HCT116 (cell line): ENCODE data around the gene AVL9. TPM values are rescaled to one million over a fixed set of nuclear protein-coding genes. Genes with fewer than 3 reads are reported as not detected.

Experiments used
- ATAC-seq: fragments of 200-7000 bp; cut with Tn5 transposase; 2 replicates; pipeline ENCODE4 v1.9.1; 2020; ENCODE audit warnings: mild to moderate bottlenecking, moderate library complexity
- BruUV-seq: library from RNA; stranded (reverse); fragments of 400-500 nt; replicated peaks from 2 replicates; lab custom pipeline; 2021; lab: Mats Ljungman, UMichigan
- CTCF ChIA-PET: fragments of 300-600 bp; sonication (Branson Sonifier 250); formaldehyde crosslinking; loops from one replicate; lab custom pipeline; 2021; ENCODE audit warnings: antibody characterized with exemption; lab: Charles Lee
- POLR2A ChIA-PET: fragments of 300-600, 350-600 bp; sonication (Branson Sonifier 250); formaldehyde crosslinking; loops from one replicate; lab custom pipeline; 2021; ENCODE audit warnings: antibody characterized with exemption; lab: Charles Lee
- RAD21 ChIA-PET, 2 experiments: fragments of 300-600 bp; sonication (Branson Sonifier 250); formaldehyde crosslinking; loops; one replicate each; lab custom pipeline; 2023; ENCODE audit warnings: low total read pairs in 2 of 2; ENCODE audit not compliant: uncharacterized antibody in 2 of 2, unreplicated experiment in 2 of 2, low non-redundant PET in 1 of 2; lab: Charles Lee
- DNase-seq: peaks from one replicate; pipeline ENCODE4 v3.0.0-alpha.2; 2010; ENCODE audit warnings: low read depth, low spot score
- H2AFZ ChIP-seq: fragments of 200-600 bp; shearing (Covaris generic), sonication (generic); 2 replicates; pipeline ENCODE4 v1.6.1; 2017; ENCODE audit warnings: low read depth, mixed run types, mixed read lengths, antibody characterized with exemption, low read length; ENCODE audit not compliant: poor library complexity, severe bottlenecking
- H3K27ac ChIP-seq: 2 replicates; pipeline ENCODE4 v1.5.1; 2012; ENCODE audit warnings: low read depth, low read length
- H3K27me3 ChIP-seq: fragments of 200-600 bp; sonication (generic); 2 replicates; pipeline ENCODE4 v1.6.1; 2016; ENCODE audit warnings: mixed run types, low read length, mixed read lengths; ENCODE audit not compliant: insufficient read depth
- H3K36me3 ChIP-seq, 2 experiments: fragments of 200-500 bp in 1 of 2; fragments of 200-600 bp in 1 of 2; sonication (Bioruptor generic) in 1 of 2; sonication (generic) in 1 of 2; 2 replicates each; pipeline versions ENCODE4 v1.5.1 to v1.6.1; 2014 to 2016; ENCODE audit warnings: low read length in 2 of 2, inconsistent platforms in 1 of 2, mixed read lengths in 1 of 2, mixed run types in 1 of 2; ENCODE audit not compliant: insufficient read depth in 2 of 2, control insufficient read depth in 1 of 2
- H3K4me1 ChIP-seq, 2 experiments: fragments of 200-600 bp in 1 of 2; sonication (generic) in 1 of 2; 2 replicates each; pipeline versions ENCODE4 v1.5.1 to v1.6.1; 2012 to 2017; ENCODE audit warnings: low read length in 2 of 2, inconsistent platforms in 1 of 2, mild to moderate bottlenecking in 1 of 2, mixed read lengths in 1 of 2, mixed run types in 1 of 2, moderate library complexity in 1 of 2; ENCODE audit not compliant: insufficient read depth in 2 of 2, control insufficient read depth in 1 of 2
- H3K4me2 ChIP-seq: fragments of 200-600 bp; sonication (generic); 2 replicates; pipeline ENCODE4 v1.6.1; 2017; ENCODE audit warnings: mixed run types, low read length, mixed read lengths
- H3K4me3 ChIP-seq, 2 experiments: fragments of 200-600 bp in 1 of 2; sonication (generic) in 1 of 2; replicated peaks in 1 of 2; 2 replicates each; pipeline ENCODE4 v1.5.1; 2011 to 2016; ENCODE audit warnings: low read length in 2 of 2, control low read depth in 1 of 2, low read depth in 1 of 2, mild to moderate bottlenecking in 1 of 2, mixed read lengths in 1 of 2, mixed run types in 1 of 2
- H3K79me2 ChIP-seq: fragments of 200-600 bp; sonication (generic); 2 replicates; pipeline ENCODE4 v1.6.1; 2017; ENCODE audit warnings: mild to moderate bottlenecking, mixed run types, low read length, moderate library complexity, mixed read lengths; ENCODE audit not compliant: insufficient read depth
- H3K9ac ChIP-seq: fragments of 200-600 bp; sonication (generic); 2 replicates; pipeline ENCODE4 v1.6.1; 2016; ENCODE audit warnings: low read length, mixed read lengths
- H3K9me2 ChIP-seq: fragments of 200-600 bp; sonication (generic), shearing (Covaris generic); 2 replicates; pipeline ENCODE4 v1.6.1; 2017; ENCODE audit warnings: mixed run types, mild to moderate bottlenecking, moderate library complexity; ENCODE audit not compliant: insufficient read depth
- H3K9me3 ChIP-seq, 2 experiments: fragments of 200-500 bp in 1 of 2; fragments of 200-600 bp in 1 of 2; sonication (Bioruptor generic) in 1 of 2; sonication (generic) in 1 of 2; 2 replicates each; pipeline ENCODE4 v1.6.1; 2014 to 2017; ENCODE audit warnings: low read length in 2 of 2, mixed read lengths in 2 of 2, inconsistent platforms in 1 of 2, low read depth in 1 of 2, mild to moderate bottlenecking in 1 of 2, mixed run types in 1 of 2, moderate library complexity in 1 of 2; ENCODE audit not compliant: control insufficient read depth in 1 of 2, insufficient read depth in 1 of 2
- H4K20me1 ChIP-seq: fragments of 200-600 bp; sonication (generic), shearing (Covaris generic); 2 replicates; pipeline ENCODE4 v1.6.1; 2017; ENCODE audit warnings: mixed run types, mild to moderate bottlenecking, moderate library complexity; ENCODE audit not compliant: insufficient read depth
- ATF3 ChIP-seq: IDR thresholded peaks from 2 replicates; pipeline ENCODE4 v1.6.1; 2012
- EGR1 ChIP-seq: IDR thresholded peaks from 2 replicates; pipeline ENCODE4 v1.6.1; 2012; ENCODE audit warnings: low read depth
- EZH2 ChIP-seq: fragments of 200-600 bp; sonication (generic); IDR thresholded peaks from 2 replicates; pipeline ENCODE4 v1.6.1; 2017; ENCODE audit warnings: antibody characterized with exemption, mixed run types
- EZH2phosphoT487 ChIP-seq: fragments of 200-600 bp; IDR thresholded peaks from 2 replicates; pipeline ENCODE4 v1.6.1; 2018; ENCODE audit warnings: antibody characterized with exemption, borderline replicate concordance
- FOSL1 ChIP-seq: IDR thresholded peaks from 2 replicates; pipeline ENCODE4 v1.6.1; 2012; ENCODE audit warnings: low read depth
- POLR2AphosphoS5 ChIP-seq: IDR thresholded peaks from 2 replicates; pipeline ENCODE4 v1.6.1; 2011; ENCODE audit warnings: mild to moderate bottlenecking, low read depth, low read length, moderate library complexity
- REST ChIP-seq: IDR thresholded peaks from 2 replicates; pipeline ENCODE4 v1.6.1; 2012; ENCODE audit warnings: low read depth
- SRF ChIP-seq: IDR thresholded peaks from 2 replicates; pipeline ENCODE4 v1.6.1; 2012; ENCODE audit warnings: low read depth
- TCF7L2 ChIP-seq: IDR thresholded peaks from 2 replicates; pipeline ENCODE4 v1.7.0; 2011; ENCODE audit warnings: borderline replicate concordance, inconsistent platforms; ENCODE audit not compliant: insufficient read depth, insufficient read length; ENCODE audit errors: extremely low read depth
- YY1 ChIP-seq: IDR thresholded peaks from 2 replicates; pipeline ENCODE4 v1.6.1; 2011; ENCODE audit warnings: low read length, low read depth, moderate library complexity, mild to moderate bottlenecking; ENCODE audit not compliant: insufficient replicate concordance; ENCODE audit errors: extremely low read depth
- ZBTB33 ChIP-seq: IDR thresholded peaks from 2 replicates; pipeline ENCODE4 v1.6.1; 2011; ENCODE audit warnings: mild to moderate bottlenecking, low read length, moderate library complexity; ENCODE audit not compliant: insufficient replicate concordance; ENCODE audit errors: extremely low read depth
- ZFX ChIP-seq: fragments of 450-650 bp; IDR thresholded peaks from 2 replicates; pipeline ENCODE4 v1.6.1; 2017
- ZNF274 ChIP-seq: fragments of 200-500 bp; sonication (Bioruptor generic); IDR thresholded peaks from 2 replicates; pipeline ENCODE4 v1.6.1; 2014; ENCODE audit warnings: mild to moderate bottlenecking, low read depth, low read length, inconsistent platforms
- intact Hi-C: fragments of 100-400 bp; cut with micrococcal nuclease; formaldehyde crosslinking; loops from 2 replicates; pipeline ENCODE4 v1.10.0; 2022
- total RNA-seq: library from RNA; stranded (reverse); gene quantifications from one replicate; pipeline ENCODE4 v1.2.1, GENCODE V29; 2021; ENCODE audit not compliant: unreplicated experiment

AVL9 gene
- total RNA-seq, 1 experiment from 2014 or later = 89.0 TPM

- H3K36me3 ChIP-seq = peaks cover 3 to 5% of the 10 kb centered on the region in 2 experiments; a peak in 3 of 4 replicates
- H3K9ac ChIP-seq = no peak overlapping the region
- ChIA-PET RAD21 (no interaction called here), POLR2A (no interaction called here), CTCF (interaction anchor here (4.2 kb wide), 1 partner anchor 270 kb away, joined by 47 read pairs; no protein-coding TSS in a partner anchor)
- H2AFZ ChIP-seq = no peak overlapping the region
- intact Hi-C loops = no loop called here
- TF ChIP-seq REST (no peak), ATF3 (no peak), ZFX (no peak), POLR2AphosphoS5 (no peak), ZNF274 (no peak), ZBTB33 (no peak), EZH2phosphoT487 (no peak), EZH2 (no peak), TCF7L2 (no peak), YY1 (no peak), SRF (no peak), EGR1 (no peak), FOSL1 (no peak)
- no peaks in the 10 kb centered on the region for H3K9me3 ChIP-seq
- no peak for DNase-seq
- H4K20me1 ChIP-seq = no peaks in the 10 kb centered on the region
- H3K27me3 ChIP-seq = no peaks in the 10 kb centered on the region
- no peaks in the 10 kb centered on the region for H3K9me2 ChIP-seq
- no peak overlapping the region for H3K4me3 ChIP-seq
- no peaks in the 10 kb centered on the region for H3K79me2 ChIP-seq
- H3K4me1 ChIP-seq = no peaks in the 10 kb centered on the region
- ATAC-seq = no peak
- no peak overlapping the region for H3K4me2 ChIP-seq
- no peak overlapping the region for H3K27ac ChIP-seq
- no TSS peak for BruUV-seq
Observed at GRCh38 chr7:32481176-32481575, 14.1 kb upstream of the AVL9 start.
